GM19438 (cell line): ENCODE data around the gene TMEM150A.
"Not testable (repeated sequence)": the region's sequence is repeated elsewhere in the genome, so short reads cannot be mapped to it uniquely, and the experiment has no call there.

Experiments used
- ATAC-seq: cut with Tn5 transposase; IDR thresholded peaks from one replicate; pipeline ENCODE4 v1.9.1; 2021; ENCODE audit warnings: low read depth; ENCODE audit not compliant: unreplicated experiment

Gene TMEM150A

GRCh38 chr2:85595301-85596025, 7.0 kb downstream of the TMEM150A start, which contains the start of gene RNF181:
RNF181 (plus strand) TSS chr2:85595745; CDS start chr2:85595764, 19 bp downstream.
- peak; percentile 98 for ATAC-seq

DNA sequence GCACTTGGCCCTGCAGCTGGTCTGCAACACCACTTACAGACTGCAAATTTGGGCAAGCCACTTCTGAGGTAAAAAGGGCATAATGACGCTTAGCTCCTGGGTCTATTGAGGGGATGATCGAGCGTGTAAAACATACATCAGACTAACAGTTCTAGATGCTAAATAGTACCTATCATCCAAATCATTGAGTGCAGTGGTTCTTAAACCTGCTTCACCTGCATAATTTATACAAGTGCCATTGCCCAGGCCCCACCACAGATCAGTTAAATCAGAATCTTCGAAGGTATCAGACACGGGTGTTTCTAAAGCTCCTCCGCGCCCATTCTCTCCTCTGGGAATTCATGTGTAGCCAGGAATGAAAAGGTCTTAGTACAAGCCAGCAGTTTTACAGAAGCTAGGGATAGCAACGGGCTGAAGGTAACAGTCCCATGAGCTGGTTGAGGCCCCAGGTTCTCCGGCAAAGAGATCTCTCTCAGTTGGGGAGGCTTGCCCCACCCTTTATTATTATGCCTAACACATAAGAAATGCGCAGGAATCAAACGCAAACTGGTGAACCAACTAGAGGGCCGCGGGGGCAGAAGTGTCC, 7.7 kb downstream of the TMEM150A start:
- peak; percentile 2 for ATAC-seq

GRCh38 chr2:85593023-85593422, 9.5 kb downstream of the TMEM150A start:
- no peak for ATAC-seq

GRCh38 chr2:85592299-85592698, 10.2 kb downstream of the TMEM150A start:
- ATAC-seq = not testable (repeated sequence)

- no peak for ATAC-seq
Measured at GRCh38 chr2:85591563-85591962, 10.9 kb downstream of the TMEM150A start.

GRCh38 chr2:85590950-85591349, 11.5 kb downstream of the TMEM150A start:
- ATAC-seq = no peak

DNA sequence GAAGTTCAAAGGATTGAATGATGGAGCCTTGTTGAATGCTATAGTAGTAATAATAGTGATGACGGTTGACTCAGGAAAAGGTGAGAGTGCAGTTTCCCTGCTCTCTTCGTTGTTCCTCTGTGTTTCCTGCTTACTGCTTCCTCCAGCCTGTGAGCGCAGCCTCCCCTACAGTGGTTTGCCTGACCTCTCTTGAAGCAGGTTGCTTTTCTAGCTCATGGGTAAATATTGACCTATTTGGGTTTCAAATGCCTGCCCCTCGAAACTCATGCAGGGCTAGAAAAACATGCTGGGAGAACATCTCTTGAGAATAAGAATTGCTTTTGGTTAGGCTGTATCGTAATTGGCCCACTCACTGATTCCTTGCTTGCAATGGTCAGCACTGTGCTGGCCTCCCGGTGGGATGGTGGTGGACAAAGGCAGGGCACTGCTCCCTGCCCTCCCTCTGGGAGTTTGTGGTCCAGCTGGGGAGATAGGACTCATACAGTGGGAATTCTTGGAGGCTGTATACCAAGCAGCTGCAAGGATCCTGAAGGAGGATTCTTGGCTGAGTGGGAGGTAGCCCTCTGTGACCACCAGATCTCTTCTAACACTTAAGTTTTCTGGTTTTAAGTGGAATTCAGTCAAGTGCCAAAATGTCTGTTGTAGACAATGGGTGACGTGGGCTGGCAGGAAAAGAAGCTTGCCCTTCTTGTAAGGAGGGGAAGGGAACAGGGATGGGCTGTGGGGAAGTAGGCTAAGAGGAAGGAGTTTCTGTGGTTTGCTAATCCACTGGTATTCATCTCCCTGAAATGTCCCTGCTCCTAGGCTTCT, 12.3 kb downstream of the TMEM150A start:
- ATAC-seq = no peak

GRCh38 chr2:85589181-85589580, 13.3 kb downstream of the TMEM150A start:
- no peak for ATAC-seq

DNA sequence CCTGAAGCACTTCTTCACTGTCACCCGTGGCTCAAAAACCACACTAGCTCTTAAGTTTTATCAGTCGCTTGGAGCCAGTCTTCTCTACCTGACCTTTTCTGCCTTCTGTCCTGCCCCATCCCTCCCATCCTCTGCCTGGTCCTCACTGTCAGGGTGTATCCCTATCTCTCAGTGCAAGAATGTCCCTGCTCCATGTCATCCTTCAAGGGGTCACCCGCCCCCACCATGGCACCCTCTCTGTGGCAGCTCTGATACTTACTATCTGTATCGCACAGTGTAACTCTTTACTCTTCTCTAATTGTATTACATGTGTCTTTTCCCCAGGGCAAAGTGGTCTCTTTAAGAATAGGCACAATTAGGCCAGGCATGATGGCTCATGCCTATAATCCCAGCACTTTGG, 13.9 kb downstream of the TMEM150A start:
- ATAC-seq = no peak

DNA sequence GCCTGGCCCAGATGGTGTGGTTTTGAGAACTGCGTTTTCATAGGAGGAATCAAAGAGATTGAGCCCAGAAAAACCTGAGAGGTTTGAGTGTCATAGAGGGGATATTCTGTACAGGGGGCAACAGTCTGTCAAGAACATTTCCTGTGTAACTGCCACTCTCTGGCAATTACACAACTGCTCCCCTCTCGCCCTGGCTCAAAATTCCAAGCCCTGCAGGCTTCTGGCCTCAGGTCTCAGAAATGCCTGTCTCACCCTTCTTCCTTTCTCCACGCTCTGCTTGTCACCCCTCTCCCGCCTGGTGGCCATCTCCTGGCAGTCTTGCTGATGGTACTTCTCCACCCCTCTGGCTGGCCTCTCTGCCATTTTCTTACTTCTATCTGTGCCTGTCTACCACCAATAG, 14.3 kb downstream of the TMEM150A start:
- no peak for ATAC-seq

DNA sequence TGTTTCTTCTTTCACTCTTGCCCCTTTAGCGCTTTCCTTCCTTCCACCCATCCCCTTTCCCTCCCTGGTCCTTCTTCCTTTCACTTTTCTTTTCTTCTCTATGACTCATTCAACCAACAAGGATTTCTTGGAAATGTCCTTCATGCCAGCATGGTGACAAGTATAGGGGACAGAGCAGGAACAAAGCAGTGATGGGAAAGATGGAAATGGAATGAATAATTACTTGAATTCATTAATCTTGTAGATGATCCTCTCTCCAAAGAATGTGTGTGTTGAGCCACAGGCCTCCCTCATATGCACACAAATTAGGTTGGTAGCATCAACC, 16.8 kb downstream of the TMEM150A start:
- ATAC-seq = no peak

GRCh38 chr2:85584857-85585780, 17.4 kb downstream of the TMEM150A start:
- ATAC-seq = no peak

DNA sequence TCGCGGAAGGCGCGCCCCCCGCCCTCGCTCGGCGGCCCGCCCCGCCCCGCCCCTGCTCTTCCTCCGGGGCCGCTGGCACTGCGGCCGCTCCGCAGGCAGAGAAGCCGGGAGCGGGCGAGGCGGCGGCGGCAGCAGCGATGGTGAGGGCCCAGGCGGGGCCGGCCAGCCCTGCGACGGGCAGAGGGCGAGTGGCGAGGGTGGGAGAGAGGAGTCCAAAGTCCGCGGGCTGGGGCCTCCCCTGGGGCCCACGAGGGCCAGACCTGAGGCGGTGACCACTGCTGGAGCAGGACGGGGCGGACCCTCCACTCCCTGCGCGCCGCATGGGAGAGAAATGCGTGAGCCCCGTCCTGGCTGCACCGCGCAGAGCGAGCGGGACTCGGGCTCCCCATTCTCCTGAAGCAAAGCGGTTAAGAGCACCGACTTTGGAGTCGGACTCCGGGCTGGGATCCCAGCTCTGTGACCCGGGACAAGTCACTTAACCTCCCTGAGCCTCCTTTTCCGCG, 18.1 kb downstream of the TMEM150A start, which contains the start of gene VAMP5:
VAMP5 (plus strand) TSS at position 78 of the 503 bp plus-strand sequence; CDS start at position 138, 60 bp downstream.
- ATAC-seq = no peak

DNA sequence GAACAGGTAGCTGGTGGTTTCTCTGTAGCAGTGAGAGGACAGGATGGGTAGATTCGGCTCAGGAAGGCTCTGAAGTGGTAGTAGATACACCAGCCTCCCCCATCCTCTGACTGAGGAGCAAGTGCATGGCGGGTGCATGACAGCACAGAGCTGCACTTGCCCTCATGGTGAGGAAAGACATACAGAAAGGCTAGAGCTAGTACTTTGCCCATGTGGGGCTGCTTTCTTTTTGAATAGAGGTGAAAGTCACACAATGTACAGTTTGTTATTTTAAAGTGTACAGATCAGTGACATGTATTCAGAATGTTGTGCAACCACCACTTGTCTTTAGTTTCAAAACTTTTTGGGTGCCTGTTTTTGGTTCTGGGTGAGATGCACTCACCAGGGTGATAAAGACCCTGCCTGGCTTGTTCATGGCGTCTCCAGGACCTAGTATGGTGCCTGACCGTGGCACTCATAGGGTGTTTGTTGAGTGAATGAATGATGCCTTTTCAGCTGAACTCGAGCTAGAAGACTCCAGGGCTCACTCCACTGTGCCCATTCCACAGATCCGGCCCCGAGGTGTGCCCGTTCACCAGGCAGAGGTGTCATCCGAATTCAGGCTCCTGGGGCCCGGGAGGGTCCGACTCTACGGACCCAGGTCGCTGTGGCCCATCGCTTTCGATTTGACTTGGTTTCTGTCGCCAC, 18.7 kb downstream of the TMEM150A start:
- ATAC-seq = no peak

DNA sequence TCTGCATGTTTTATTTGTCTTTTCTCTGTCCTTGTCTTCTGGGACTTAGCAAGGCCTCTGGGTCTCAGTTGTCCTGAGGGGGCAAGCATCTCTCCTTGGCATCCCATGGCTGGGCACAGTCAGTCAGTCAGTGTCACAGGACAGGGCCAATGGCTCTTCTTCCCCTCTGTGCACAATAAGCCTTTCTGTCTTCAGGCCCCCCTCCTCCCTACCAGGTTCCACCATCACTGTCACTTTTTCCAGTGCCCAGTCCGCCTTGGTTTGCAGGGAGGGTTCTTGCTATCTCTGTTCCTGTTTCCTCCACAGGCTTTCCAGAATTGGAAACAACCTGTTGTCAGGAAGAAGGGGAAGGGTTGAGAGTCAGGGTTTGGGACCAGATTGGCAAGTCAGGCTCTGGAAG, 20.0 kb downstream of the TMEM150A start:
- no peak for ATAC-seq

GRCh38 chr2:85580206-85580605, 22.3 kb downstream of the TMEM150A start:
- no peak for ATAC-seq

GRCh38 chr2:85579266-85579935, 23.1 kb downstream of the TMEM150A start:
- no peak for ATAC-seq

DNA sequence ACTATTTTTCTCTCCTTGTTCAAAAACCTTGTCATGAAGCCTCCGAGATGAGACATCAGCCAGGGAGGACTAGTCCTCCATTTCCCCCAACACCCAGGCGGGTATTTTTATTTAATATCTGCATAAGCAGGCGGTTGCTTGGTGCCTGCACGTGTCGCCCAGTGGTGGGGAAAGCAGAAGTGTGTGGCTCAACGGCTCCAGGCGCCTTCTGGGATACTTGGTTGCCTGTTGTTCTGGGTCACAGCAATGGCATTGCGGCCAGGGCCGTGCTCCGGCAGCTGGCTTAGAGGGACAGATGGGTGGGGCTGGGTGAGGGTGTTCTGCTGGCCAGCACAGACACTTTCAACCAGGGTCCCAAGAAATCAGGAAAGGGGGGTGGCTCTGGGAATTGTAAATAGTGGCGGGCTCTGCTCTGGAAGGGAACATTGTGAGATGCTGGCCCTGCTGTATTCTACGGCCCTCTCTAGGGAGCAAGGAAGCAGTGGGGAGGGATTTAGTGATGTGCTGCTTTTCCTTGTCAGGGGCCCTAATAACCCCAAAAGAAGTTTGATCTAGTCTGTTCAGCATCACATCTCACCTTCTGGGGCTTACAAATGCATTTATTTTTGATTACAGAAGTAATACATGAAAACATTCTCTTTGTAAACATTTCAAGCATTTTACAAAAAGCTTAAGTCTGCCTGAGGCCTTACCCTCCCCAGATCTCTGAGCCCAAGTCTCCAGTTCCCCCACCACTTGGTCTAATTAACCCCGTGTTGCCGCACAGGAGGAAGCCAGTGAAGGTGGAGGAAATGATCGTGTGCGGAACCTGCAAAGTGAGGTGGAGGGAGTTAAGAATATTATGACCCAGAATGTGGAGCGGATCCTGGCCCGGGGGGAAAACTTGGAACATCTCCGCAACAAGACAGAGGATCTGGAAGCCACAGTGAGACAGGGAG, 24.0 kb downstream of the TMEM150A start:
- no peak for ATAC-seq
